Liver (tissue), 9 donors: ENCODE data around the gene GRID1. TPM values are rescaled to one million over a fixed set of nuclear protein-coding genes. Genes with fewer than 3 reads are reported as not detected.
"Not testable (repeated sequence)": the region's sequence is repeated elsewhere in the genome, so short reads cannot be mapped to it uniquely, and the experiment has no call there.

Source experiments
- DNase-seq: peaks from one replicate; pipeline ENCODE4 v3.0.0-alpha.2; 2017; ENCODE audit warnings: low spot score
- H3K27ac ChIP-seq, 2 donors: one replicate each; pipeline ENCODE4 v1.7.0; 2013; ENCODE audit warnings: inconsistent platforms in 2 of 2, low read length in 2 of 2, control low read depth in 1 of 2, low read depth in 1 of 2, mild to moderate bottlenecking in 1 of 2
- H3K27me3 ChIP-seq, 4 donors: one replicate each; pipeline versions ENCODE4 v1.6.1 to v1.7.0; 2013; ENCODE audit warnings: low read length in 3 of 4, inconsistent platforms in 1 of 4, mild to moderate bottlenecking in 1 of 4, moderate library complexity in 1 of 4; ENCODE audit not compliant: control insufficient read depth in 4 of 4, insufficient read depth in 4 of 4
- H3K36me3 ChIP-seq, 4 donors: one replicate each; pipeline versions ENCODE4 v1.6.1 to v1.7.0; 2013; ENCODE audit warnings: low read length in 3 of 4, mild to moderate bottlenecking in 3 of 4, low read depth in 1 of 4, moderate library complexity in 1 of 4; ENCODE audit not compliant: control insufficient read depth in 4 of 4, insufficient read depth in 3 of 4
- H3K4me1 ChIP-seq, 4 donors: one replicate each; pipeline versions ENCODE4 v1.6.1 to v1.7.0; 2013; ENCODE audit warnings: low read length in 3 of 4, mild to moderate bottlenecking in 3 of 4, moderate library complexity in 1 of 4; ENCODE audit not compliant: control insufficient read depth in 4 of 4, insufficient read depth in 4 of 4
- H3K4me3 ChIP-seq, 3 donors: one replicate each; pipeline versions ENCODE4 v1.6.1 to v1.7.0; 2013; ENCODE audit warnings: low read length in 3 of 3, control low read depth in 1 of 3, low read depth in 1 of 3, mild to moderate bottlenecking in 1 of 3
- H3K9ac ChIP-seq, 2 donors: one replicate each; pipeline ENCODE4 v1.7.0; 2013; ENCODE audit warnings: low read length in 2 of 2, mild to moderate bottlenecking in 2 of 2, moderate library complexity in 2 of 2, control low read depth in 1 of 2, low read depth in 1 of 2
- H3K9me3 ChIP-seq, 4 donors: one replicate each; pipeline versions ENCODE4 v1.6.1 to v1.7.0; 2013; ENCODE audit warnings: low read length in 3 of 4; ENCODE audit not compliant: control insufficient read depth in 4 of 4
- EGR1 ChIP-seq, 2 donors: IDR thresholded peaks; 2 replicates each; pipeline ENCODE4 v1.6.1; 2016 to 2018; ENCODE audit warnings: antibody characterized with exemption in 2 of 2, low read depth in 2 of 2
- GABPA ChIP-seq, 2 donors: IDR thresholded peaks in 1 of 2; conservative IDR thresholded peaks in 1 of 2; 2 replicates each; pipeline ENCODE4 v1.6.1; 2016; ENCODE audit warnings: antibody characterized with exemption in 2 of 2, mild to moderate bottlenecking in 1 of 2, moderate library complexity in 1 of 2
- HNF4A ChIP-seq, 2 donors: conservative IDR thresholded peaks; 2 replicates each; pipeline ENCODE4 v1.6.1; 2016; ENCODE audit warnings: antibody characterized with exemption in 2 of 2, mild to moderate bottlenecking in 2 of 2
- HNF4G ChIP-seq: IDR thresholded peaks from 2 replicates; pipeline ENCODE4 v1.6.1; 2016; ENCODE audit warnings: antibody characterized with exemption
- NR2F2 ChIP-seq: IDR thresholded peaks from 2 replicates; pipeline ENCODE4 v1.6.1; 2016; ENCODE audit warnings: antibody characterized with exemption
- RAD21 ChIP-seq, 2 donors: IDR thresholded peaks; 2 replicates each; pipeline ENCODE4 v1.6.1; 2016; ENCODE audit warnings: antibody characterized with exemption in 2 of 2, mild to moderate bottlenecking in 2 of 2
- RXRA ChIP-seq, 2 donors: IDR thresholded peaks; 2 replicates each; pipeline ENCODE4 v1.6.1; 2017 to 2018; ENCODE audit warnings: antibody characterized with exemption in 2 of 2, mild to moderate bottlenecking in 1 of 2
- SP1 ChIP-seq: IDR thresholded peaks from 2 replicates; pipeline ENCODE4 v1.6.1; 2018; ENCODE audit warnings: antibody characterized with exemption, mild to moderate bottlenecking
- TAF1 ChIP-seq: conservative IDR thresholded peaks from 2 replicates; pipeline ENCODE4 v1.6.1; 2016; ENCODE audit warnings: antibody characterized with exemption, mild to moderate bottlenecking
- YY1 ChIP-seq: IDR thresholded peaks from 2 replicates; pipeline ENCODE4 v1.6.1; 2016; ENCODE audit warnings: antibody characterized with exemption, mild to moderate bottlenecking
- ZBTB33 ChIP-seq: IDR thresholded peaks from 2 replicates; pipeline ENCODE4 v1.6.1; 2016; ENCODE audit warnings: antibody characterized with exemption
- WGBS: extraction: QIAGEN DNeasy Blood & Tissue Kit; methylation state at CpG from one replicate; pipeline ENCODE4 v1.1.7; 2013; 5-methylcytosine and 5-hydroxymethylcytosine counted together
- polyA plus RNA-seq, 2 donors: library from polyadenylated mRNA; stranded (reverse) in 1 of 2; unstranded in 1 of 2; fragments of 200-250 nt in 1 of 2; fragments of >200 nt in 1 of 2; fragmentation: Nextera tagmentation in 1 of 2; extraction: Ambion mirVana in 1 of 2; gene quantifications; one replicate each; pipeline versions ENCODE4 v1.2.1 to v1.2.3, GENCODE V29; 2013 to 2015
- total RNA-seq, 2 donors: library from RNA; depleted of rRNA; stranded (reverse); fragments of >200 nt; gene quantifications; one replicate each; pipeline ENCODE4 v1.2.3, GENCODE V29; 2014
- TF ChIP-seq, protein P1 (sequence below): IDR thresholded peaks from 2 replicates; pipeline ENCODE4 v1.6.1; 2016; ENCODE audit warnings: antibody characterized with exemption, mild to moderate bottlenecking
- TF ChIP-seq, protein P2 (sequence below): IDR thresholded peaks from 2 replicates; pipeline ENCODE4 v1.6.1; 2016; ENCODE audit warnings: antibody characterized with exemption
- TF ChIP-seq, protein P3 (sequence below): IDR thresholded peaks from 2 replicates; pipeline ENCODE4 v1.6.1; 2016; ENCODE audit warnings: antibody characterized with exemption
- donor health status: healthy.
- donor health status: healthy.
- donor health status: healthy.
- donor health status: healthy.
- donor health status: healthy.

Gene GRID1
- total and polyA plus RNA-seq, 4 donors, result 0.09 to 0.17 (median 0.14) TPM; not detected in 1

- H3K27me3 ChIP-seq, result no peaks in the 10 kb centered on the region
- no peak overlapping the region for H3K9ac ChIP-seq
- peak overlapping the region in 1 of 3 donors; percentile 47 for H3K4me3 ChIP-seq
- peaks cover 0 to 8% (median 4%) of the 10 kb centered on the region in 4 donors for H3K4me1 ChIP-seq
- whole genome bisulfite sequencing, result 22% methylated on average over 53 of the region's 53 CpGs
- H3K9me3 ChIP-seq, result no peaks in the 10 kb centered on the region
- no peak for TF ChIP-seq NR2F2
- no peak for TF ChIP-seq TAF1
- TF ChIP-seq, protein P1, sequence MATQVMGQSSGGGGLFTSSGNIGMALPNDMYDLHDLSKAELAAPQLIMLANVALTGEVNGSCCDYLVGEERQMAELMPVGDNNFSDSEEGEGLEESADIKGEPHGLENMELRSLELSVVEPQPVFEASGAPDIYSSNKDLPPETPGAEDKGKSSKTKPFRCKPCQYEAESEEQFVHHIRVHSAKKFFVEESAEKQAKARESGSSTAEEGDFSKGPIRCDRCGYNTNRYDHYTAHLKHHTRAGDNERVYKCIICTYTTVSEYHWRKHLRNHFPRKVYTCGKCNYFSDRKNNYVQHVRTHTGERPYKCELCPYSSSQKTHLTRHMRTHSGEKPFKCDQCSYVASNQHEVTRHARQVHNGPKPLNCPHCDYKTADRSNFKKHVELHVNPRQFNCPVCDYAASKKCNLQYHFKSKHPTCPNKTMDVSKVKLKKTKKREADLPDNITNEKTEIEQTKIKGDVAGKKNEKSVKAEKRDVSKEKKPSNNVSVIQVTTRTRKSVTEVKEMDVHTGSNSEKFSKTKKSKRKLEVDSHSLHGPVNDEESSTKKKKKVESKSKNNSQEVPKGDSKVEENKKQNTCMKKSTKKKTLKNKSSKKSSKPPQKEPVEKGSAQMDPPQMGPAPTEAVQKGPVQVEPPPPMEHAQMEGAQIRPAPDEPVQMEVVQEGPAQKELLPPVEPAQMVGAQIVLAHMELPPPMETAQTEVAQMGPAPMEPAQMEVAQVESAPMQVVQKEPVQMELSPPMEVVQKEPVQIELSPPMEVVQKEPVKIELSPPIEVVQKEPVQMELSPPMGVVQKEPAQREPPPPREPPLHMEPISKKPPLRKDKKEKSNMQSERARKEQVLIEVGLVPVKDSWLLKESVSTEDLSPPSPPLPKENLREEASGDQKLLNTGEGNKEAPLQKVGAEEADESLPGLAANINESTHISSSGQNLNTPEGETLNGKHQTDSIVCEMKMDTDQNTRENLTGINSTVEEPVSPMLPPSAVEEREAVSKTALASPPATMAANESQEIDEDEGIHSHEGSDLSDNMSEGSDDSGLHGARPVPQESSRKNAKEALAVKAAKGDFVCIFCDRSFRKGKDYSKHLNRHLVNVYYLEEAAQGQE, result no peak
- no peak for TF ChIP-seq EGR1 (IDR thresholded peaks at IDR 0.05; ENCODE audit: low read depth in 2 of 2)
- no peak for TF ChIP-seq GABPA (IDR thresholded peaks at IDR 0.05 in 1 of 2, conservative IDR thresholded peaks at IDR 0.05 in 1 of 2)
- no peak for TF ChIP-seq YY1
- no peak for TF ChIP-seq HNF4G
- no peaks in the 10 kb centered on the region for H3K36me3 ChIP-seq
- H3K27ac ChIP-seq, result no peak overlapping the region
- no peak for DNase-seq
Measured at GRCh38 chr10:86389441-86390193, 23.0 kb upstream of the GRID1 start.

GRCh38 chr10:86389109-86389440 lies 22.5 kb upstream of the GRID1 start:
- H3K27me3 ChIP-seq, H3K4me1 ChIP-seq, H3K9ac ChIP-seq, H3K27ac ChIP-seq, H3K9me3 ChIP-seq, H3K36me3 ChIP-seq, DNase-seq: not testable (repeated sequence)
- 37% methylated on average over 12 of the region's 12 CpGs for WGBS
- peak overlapping the region in 1 of 3 donors; percentile 47 for H3K4me3 ChIP-seq

- Histone ChIP-seq H3K9ac (no peak overlapping the region), H3K4me3 (no peak overlapping the region), H3K4me1 (peaks cover 0 to 8% (median 4%) of the 10 kb centered on the region in 4 donors), H3K27ac (no peak overlapping the region), H3K9me3 (no peaks in the 10 kb centered on the region), H3K36me3 (no peaks in the 10 kb centered on the region), H3K27me3 (no peaks in the 10 kb centered on the region)
- TF ChIP-seq RAD21 (IDR thresholded peaks at IDR 0.05) (no peak), SP1 (no peak), HNF4G (no peak), ZBTB33 (no peak), GABPA (IDR thresholded peaks at IDR 0.05 in 1 of 2, conservative IDR thresholded peaks at IDR 0.05 in 1 of 2) (no peak), YY1 (no peak), HNF4A (conservative IDR thresholded peaks at IDR 0.05) (no peak), RXRA (IDR thresholded peaks at IDR 0.05) (no peak)
- TF ChIP-seq, protein P1, result no peak
- TF ChIP-seq, protein P2, sequence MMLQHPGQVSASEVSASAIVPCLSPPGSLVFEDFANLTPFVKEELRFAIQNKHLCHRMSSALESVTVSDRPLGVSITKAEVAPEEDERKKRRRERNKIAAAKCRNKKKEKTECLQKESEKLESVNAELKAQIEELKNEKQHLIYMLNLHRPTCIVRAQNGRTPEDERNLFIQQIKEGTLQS, result no peak
- TF ChIP-seq, protein P3, sequence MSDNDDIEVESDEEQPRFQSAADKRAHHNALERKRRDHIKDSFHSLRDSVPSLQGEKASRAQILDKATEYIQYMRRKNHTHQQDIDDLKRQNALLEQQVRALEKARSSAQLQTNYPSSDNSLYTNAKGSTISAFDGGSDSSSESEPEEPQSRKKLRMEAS, result no peak
- DNase-seq, result no peak
- WGBS, result 54% methylated on average over 13 of the region's 13 CpGs
Measured at GRCh38 chr10:86388119-86388704, 21.6 kb upstream of the GRID1 start.
